ENCODE results near the gene TATDN2.

Gene TATDN2

DNA sequence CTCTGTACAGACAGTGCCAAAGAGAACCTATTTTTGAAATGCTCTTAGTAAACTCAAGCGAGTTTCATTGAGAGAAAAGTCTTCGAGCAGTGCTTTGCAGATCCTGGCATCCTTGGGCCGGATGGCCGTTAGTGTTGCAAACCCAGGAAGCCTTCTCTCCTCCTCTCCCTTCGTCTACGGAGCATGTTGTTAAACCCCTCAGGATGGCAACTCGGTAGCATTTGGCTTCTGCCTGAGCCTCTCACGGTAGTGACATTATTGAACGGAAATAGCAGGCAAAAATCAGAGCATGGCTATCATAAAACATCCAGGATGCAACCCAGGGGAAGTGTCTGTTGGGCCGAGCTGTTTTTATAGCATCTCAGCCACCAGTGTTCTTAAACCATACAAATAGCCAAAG is 79.3 kb downstream of the TATDN2 start:
- Histone ChIP-seq H3K4me3 (ENCODE audit: low read depth in 1 of 2, low read length in 2 of 2) (no peak overlapping the region), H3K27me3 (ENCODE audit: control insufficient read depth in 1 of 2, insufficient read depth in 2 of 2, low read length in 2 of 2) (peaks cover 7 to 17% of the 10 kb centered on the region in 2 donors), H3K9ac (ENCODE audit: low read depth in 1 of 2, low read length in 2 of 2) (no peak overlapping the region), H3K9me3 (ENCODE audit: control insufficient read depth in 1 of 2, low read length in 2 of 2) (no peaks in the 10 kb centered on the region), H3K4me1 (ENCODE audit: control insufficient read depth in 1 of 2, insufficient read depth in 2 of 2, low read length in 2 of 2) (no peaks in the 10 kb centered on the region), H3K27ac (ENCODE audit: low read depth, low read length) (no peak overlapping the region), H3K36me3 (ENCODE audit: control insufficient read depth in 1 of 2, insufficient read depth in 2 of 2, low read length in 2 of 2) (no peaks in the 10 kb centered on the region)

DNA sequence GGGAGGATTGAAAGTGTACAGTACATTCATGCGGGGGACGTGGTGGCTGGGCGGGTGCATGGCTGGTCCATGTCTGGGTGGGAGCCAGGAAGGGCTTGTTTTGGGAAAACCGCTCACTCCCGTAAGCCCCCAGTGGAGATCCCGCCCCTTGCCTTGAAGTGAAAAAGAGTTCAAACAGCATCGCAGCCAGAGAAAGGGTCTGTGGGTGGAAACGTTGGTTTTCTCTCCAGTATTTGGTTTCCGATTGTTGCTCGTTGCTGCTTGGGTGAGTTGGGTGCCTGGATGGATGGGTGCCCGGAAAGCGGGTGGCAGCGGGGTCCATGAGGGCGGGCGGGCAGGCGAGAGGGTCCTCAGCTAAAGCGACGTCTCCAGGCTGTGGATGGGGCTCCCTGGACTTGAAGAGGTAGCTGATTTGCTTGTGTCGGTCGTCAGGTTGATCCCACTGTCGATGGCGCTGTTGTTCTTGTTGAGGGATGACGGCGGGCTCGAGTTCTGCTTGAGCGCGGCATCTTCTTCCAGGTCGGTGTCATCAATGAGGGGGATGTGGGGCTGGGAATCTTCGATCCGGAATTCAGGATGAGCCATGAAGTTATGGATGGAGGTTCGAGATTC is 80.3 kb downstream of the TATDN2 start:
- Histone ChIP-seq H3K9ac (ENCODE audit: low read depth in 1 of 2, low read length in 2 of 2) (no peak overlapping the region), H3K4me1 (ENCODE audit: control insufficient read depth in 1 of 2, insufficient read depth in 2 of 2, low read length in 2 of 2) (no peaks in the 10 kb centered on the region), H3K27me3 (ENCODE audit: control insufficient read depth in 1 of 2, insufficient read depth in 2 of 2, low read length in 2 of 2) (peaks cover 7 to 17% of the 10 kb centered on the region in 2 donors), H3K4me3 (ENCODE audit: low read depth in 1 of 2, low read length in 2 of 2) (no peak overlapping the region), H3K27ac (ENCODE audit: low read depth, low read length) (no peak overlapping the region), H3K9me3 (ENCODE audit: control insufficient read depth in 1 of 2, low read length in 2 of 2) (no peaks in the 10 kb centered on the region), H3K36me3 (ENCODE audit: control insufficient read depth in 1 of 2, insufficient read depth in 2 of 2, low read length in 2 of 2) (no peaks in the 10 kb centered on the region)

DNA sequence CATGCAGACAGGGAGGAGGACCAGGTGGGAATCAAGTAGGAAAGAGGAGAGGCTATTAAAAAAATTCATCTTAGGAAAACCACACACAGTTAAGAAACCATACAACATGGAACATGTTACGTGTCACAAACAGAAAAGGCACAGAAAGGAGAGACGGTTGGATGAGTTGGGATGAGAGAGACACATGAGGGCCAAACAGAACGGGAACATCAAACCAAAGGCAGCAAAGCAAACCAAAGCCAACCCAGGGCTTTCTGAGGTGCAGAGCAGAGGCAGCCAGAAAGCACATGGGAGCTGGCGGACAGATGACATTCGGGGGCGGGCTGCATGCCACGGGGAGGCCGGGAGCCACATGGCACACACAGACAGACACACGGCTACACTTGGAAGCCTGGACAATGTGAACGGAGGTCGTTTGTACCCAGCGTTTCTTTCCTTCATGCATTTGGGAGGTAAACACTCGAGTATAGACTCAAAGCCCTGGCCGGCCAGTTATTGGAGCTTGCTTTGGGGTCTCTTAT is 81.3 kb downstream of the TATDN2 start:
- Histone ChIP-seq H3K4me1 (ENCODE audit: control insufficient read depth in 1 of 2, insufficient read depth in 2 of 2, low read length in 2 of 2) (no peaks in the 10 kb centered on the region), H3K27me3 (ENCODE audit: control insufficient read depth in 1 of 2, insufficient read depth in 2 of 2, low read length in 2 of 2) (peaks cover 7 to 17% of the 10 kb centered on the region in 2 donors), H3K9ac (ENCODE audit: low read depth in 1 of 2, low read length in 2 of 2) (no peak overlapping the region), H3K27ac (ENCODE audit: low read depth, low read length) (no peak overlapping the region), H3K4me3 (ENCODE audit: low read depth in 1 of 2, low read length in 2 of 2) (no peak overlapping the region), H3K36me3 (ENCODE audit: control insufficient read depth in 1 of 2, insufficient read depth in 2 of 2, low read length in 2 of 2) (no peaks in the 10 kb centered on the region), H3K9me3 (ENCODE audit: control insufficient read depth in 1 of 2, low read length in 2 of 2) (no peaks in the 10 kb centered on the region)

DNA sequence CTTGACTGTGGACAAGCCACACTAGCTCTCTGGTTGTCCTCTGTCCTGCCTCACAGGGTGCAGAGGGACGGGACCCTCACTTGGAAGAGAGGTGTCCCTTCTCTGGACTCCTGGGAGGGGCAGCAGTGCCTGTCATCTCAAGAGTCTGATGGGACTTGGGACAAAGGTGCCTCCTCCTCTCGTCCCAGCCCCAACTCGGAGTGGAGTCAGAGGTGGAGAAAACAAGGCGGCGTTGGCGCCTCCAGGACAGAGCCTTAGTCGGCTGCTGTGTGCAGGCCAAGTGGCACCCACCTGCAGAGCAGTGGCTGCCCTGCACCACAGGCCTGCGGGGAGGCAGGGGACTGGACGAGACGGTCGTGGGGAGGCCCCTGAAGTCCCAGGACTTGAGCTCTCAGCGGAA is 82.1 kb downstream of the TATDN2 start:
- Histone ChIP-seq H3K4me3 (ENCODE audit: low read depth in 1 of 2, low read length in 2 of 2) (no peak overlapping the region), H3K9me3 (ENCODE audit: control insufficient read depth in 1 of 2, low read length in 2 of 2) (no peaks in the 10 kb centered on the region), H3K36me3 (ENCODE audit: control insufficient read depth in 1 of 2, insufficient read depth in 2 of 2, low read length in 2 of 2) (no peaks in the 10 kb centered on the region), H3K27ac (ENCODE audit: low read depth, low read length) (no peak overlapping the region), H3K27me3 (ENCODE audit: control insufficient read depth in 1 of 2, insufficient read depth in 2 of 2, low read length in 2 of 2) (peaks cover 7 to 17% of the 10 kb centered on the region in 2 donors), H3K9ac (ENCODE audit: low read depth in 1 of 2, low read length in 2 of 2) (no peak overlapping the region), H3K4me1 (ENCODE audit: control insufficient read depth in 1 of 2, insufficient read depth in 2 of 2, low read length in 2 of 2) (no peaks in the 10 kb centered on the region)

All from duodenal mucosa (tissue), 2 donors.